ENCODE results near the gene MYCBP2.
"Not testable (repeated sequence)": the region's sequence is repeated elsewhere in the genome, so short reads cannot be mapped to it uniquely, and the experiment has no call there.

MYCBP2 gene

GRCh38 chr13:77033717-77034302, 293.1 kb downstream of the MYCBP2 start:
- DNase-seq = no peak

- no peak for DNase-seq
Observed at GRCh38 chr13:77031656-77032243, 295.1 kb downstream of the MYCBP2 start.

GRCh38 chr13:77029436-77029835, 297.5 kb downstream of the MYCBP2 start:
- DNase-seq = no peak

- peak in 2 of 56 donors; percentile 7 to 18 for DNase-seq
Observed at GRCh38 chr13:77028202-77028601, 298.7 kb downstream of the MYCBP2 start.

GRCh38 chr13:77026861-77027621, 299.9 kb downstream of the MYCBP2 start, which contains the start of gene FBXL3:
Gene FBXL3 (minus strand): TSS chr13:77027159. CDS start chr13:77021860, 5,299 bp downstream.
- DNase-seq = peak; percentile 15 to 90 (median 79)

GRCh38 chr13:77026255-77026860, 300.5 kb downstream of the MYCBP2 start:
- DNase-seq = peak in 52 of 56 donors; percentile 5 to 82 (median 66)

- no peak for DNase-seq
Observed at GRCh38 chr13:77022341-77022740, 304.6 kb downstream of the MYCBP2 start.

- no peak for DNase-seq
Observed at GRCh38 chr13:77019756-77020155, 307.1 kb downstream of the MYCBP2 start.

GRCh38 chr13:77016888-77017623, 309.8 kb downstream of the MYCBP2 start:
- DNase-seq = no peak

- no peak for DNase-seq
Observed at GRCh38 chr13:77016251-77016812, 310.6 kb downstream of the MYCBP2 start.

GRCh38 chr13:77014906-77015685, 311.8 kb downstream of the MYCBP2 start:
- no peak for DNase-seq

GRCh38 chr13:77013853-77014542, 312.9 kb downstream of the MYCBP2 start:
- no peak for DNase-seq

- DNase-seq = not testable (repeated sequence)
Observed at GRCh38 chr13:77009719-77010118, 317.2 kb downstream of the MYCBP2 start.

GRCh38 chr13:77009011-77009410, 317.9 kb downstream of the MYCBP2 start:
- no peak for DNase-seq

- not testable (repeated sequence) for DNase-seq
Observed at GRCh38 chr13:77008337-77008736, 318.6 kb downstream of the MYCBP2 start.

- DNase-seq = no peak
Observed at GRCh38 chr13:77002590-77003190, 324.2 kb downstream of the MYCBP2 start.

GRCh38 chr13:77001963-77002587, 324.8 kb downstream of the MYCBP2 start:
- no peak for DNase-seq

- DNase-seq = no peak
Observed at GRCh38 chr13:77001540-77001939, 325.4 kb downstream of the MYCBP2 start.

GRCh38 chr13:77000475-77000874, 326.4 kb downstream of the MYCBP2 start:
- DNase-seq = no peak
